Measurements from ENCODE around the gene PEX5L.

PEX5L gene

DNA sequence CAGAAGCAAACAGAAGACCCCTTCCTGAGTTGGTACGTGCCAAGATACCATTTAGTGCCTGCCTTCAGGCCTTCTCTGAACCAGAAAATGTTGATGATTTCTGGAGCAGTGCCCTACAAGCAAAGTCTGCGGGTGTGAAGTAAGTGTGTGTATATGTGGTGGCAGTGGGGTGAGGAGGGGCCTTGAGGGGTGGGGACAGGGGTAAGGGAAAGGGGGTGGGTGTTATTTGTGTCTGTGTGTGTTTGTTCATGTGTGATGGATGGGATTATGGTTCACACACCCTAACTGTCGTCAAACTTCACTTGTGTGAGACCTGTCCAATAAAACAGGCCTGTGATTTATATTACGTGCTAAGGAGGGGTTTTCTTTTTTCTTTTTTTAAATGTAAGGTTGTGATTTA, 291.7 kb downstream of the PEX5L start:
- Histone ChIP-seq H3K27ac (ENCODE audit: low read depth, low read length) (no peak overlapping the region), H3K4me2 (ENCODE audit: low read depth, low read length, poor library complexity, severe bottlenecking) (no peak overlapping the region), H2AFZ (ENCODE audit: low read depth, low read length, severe bottlenecking) (no peak overlapping the region), H3K36me3 (ENCODE audit: low read length) (no peaks in the 10 kb centered on the region), H3K27me3 (ENCODE audit: low read length) (no peaks in the 10 kb centered on the region), H3K9ac (ENCODE audit: low read length) (no peak overlapping the region), H3K9me2 (replicated peaks; ENCODE audit: insufficient read depth, low read length) (no peaks in the 10 kb centered on the region), H3K4me3 (ENCODE audit: insufficient read depth, low read length, poor library complexity, severe bottlenecking) (no peak overlapping the region), H4K20me1 (ENCODE audit: low read depth, low read length) (no peaks in the 10 kb centered on the region), H3K79me2 (ENCODE audit: insufficient read depth, low read length) (no peaks in the 10 kb centered on the region), H3K9me3 (ENCODE audit: insufficient read depth, low read length) (no peaks in the 10 kb centered on the region), H3F3A (ENCODE audit: insufficient read depth) (no peaks in the 10 kb centered on the region)
- TF ChIP-seq, protein P1, sequence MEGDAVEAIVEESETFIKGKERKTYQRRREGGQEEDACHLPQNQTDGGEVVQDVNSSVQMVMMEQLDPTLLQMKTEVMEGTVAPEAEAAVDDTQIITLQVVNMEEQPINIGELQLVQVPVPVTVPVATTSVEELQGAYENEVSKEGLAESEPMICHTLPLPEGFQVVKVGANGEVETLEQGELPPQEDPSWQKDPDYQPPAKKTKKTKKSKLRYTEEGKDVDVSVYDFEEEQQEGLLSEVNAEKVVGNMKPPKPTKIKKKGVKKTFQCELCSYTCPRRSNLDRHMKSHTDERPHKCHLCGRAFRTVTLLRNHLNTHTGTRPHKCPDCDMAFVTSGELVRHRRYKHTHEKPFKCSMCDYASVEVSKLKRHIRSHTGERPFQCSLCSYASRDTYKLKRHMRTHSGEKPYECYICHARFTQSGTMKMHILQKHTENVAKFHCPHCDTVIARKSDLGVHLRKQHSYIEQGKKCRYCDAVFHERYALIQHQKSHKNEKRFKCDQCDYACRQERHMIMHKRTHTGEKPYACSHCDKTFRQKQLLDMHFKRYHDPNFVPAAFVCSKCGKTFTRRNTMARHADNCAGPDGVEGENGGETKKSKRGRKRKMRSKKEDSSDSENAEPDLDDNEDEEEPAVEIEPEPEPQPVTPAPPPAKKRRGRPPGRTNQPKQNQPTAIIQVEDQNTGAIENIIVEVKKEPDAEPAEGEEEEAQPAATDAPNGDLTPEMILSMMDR (IDR thresholded peaks at IDR 0.05; ENCODE audit: insufficient read depth, low read length, poor library complexity, severe bottlenecking): no peak
- TF ChIP-seq EZH2phosphoT487 (conservative IDR thresholded peaks at IDR 0.05; ENCODE audit: low read length): no peak
